ENCODE data around the gene TTC38.
"Not testable (repeated sequence)": the region's sequence is repeated elsewhere in the genome, so short reads cannot be mapped to it uniquely, and the experiment has no call there.

TTC38 gene

GRCh38 chr22:46308283-46308988 lies 40.6 kb downstream of the TTC38 start:
- TF ChIP-seq CTCF (IDR thresholded peaks at IDR 0.05; ENCODE audit: low read length, missing control alignments): no peak
- no peak overlapping the region for H3K4me3 ChIP-seq (replicated peaks; ENCODE audit: low read depth, low read length)
- DNase-seq (ENCODE audit: low read depth): no peak

GRCh38 chr22:46309526-46310085 lies 41.8 kb downstream of the TTC38 start:
- TF ChIP-seq CTCF (IDR thresholded peaks at IDR 0.05; ENCODE audit: low read length, missing control alignments): no peak
- DNase-seq (ENCODE audit: low read depth): no peak
- H3K4me3 ChIP-seq (replicated peaks; ENCODE audit: low read depth, low read length): no peak overlapping the region

GRCh38 chr22:46312056-46312455 lies 44.2 kb downstream of the TTC38 start:
- TF ChIP-seq CTCF (IDR thresholded peaks at IDR 0.05; ENCODE audit: low read length, missing control alignments): no peak
- H3K4me3 ChIP-seq (replicated peaks; ENCODE audit: low read depth, low read length): no peak overlapping the region
- no peak for DNase-seq (ENCODE audit: low read depth)

GRCh38 chr22:46312848-46313247 lies 45.0 kb downstream of the TTC38 start:
- not testable (repeated sequence) for DNase-seq (ENCODE audit: low read depth); H3K4me3 ChIP-seq (replicated peaks; ENCODE audit: low read depth, low read length)

GRCh38 chr22:46315976-46316375 lies 48.2 kb downstream of the TTC38 start:
- TF ChIP-seq CTCF (IDR thresholded peaks at IDR 0.05; ENCODE audit: low read length, missing control alignments): no peak
- DNase-seq (ENCODE audit: low read depth): no peak
- H3K4me3 ChIP-seq (replicated peaks; ENCODE audit: low read depth, low read length): no peak overlapping the region

- no peak for TF ChIP-seq CTCF (IDR thresholded peaks at IDR 0.05; ENCODE audit: low read length, missing control alignments)
- no peak overlapping the region for H3K4me3 ChIP-seq (replicated peaks; ENCODE audit: low read depth, low read length)
- no peak for DNase-seq (ENCODE audit: low read depth)
Measured at GRCh38 chr22:46317646-46318045, 49.8 kb downstream of the TTC38 start.

- DNase-seq (ENCODE audit: low read depth): no peak
- no peak overlapping the region for H3K4me3 ChIP-seq (replicated peaks; ENCODE audit: low read depth, low read length)
- no peak for TF ChIP-seq CTCF (IDR thresholded peaks at IDR 0.05; ENCODE audit: low read length, missing control alignments)
Measured at GRCh38 chr22:46318576-46318975, 50.8 kb downstream of the TTC38 start.
